HEK293T (cell line): ENCODE measurements around the gene GTF2H4.

ENCODE experiments used
- FOXK2 ChIP-seq: fragments of 450-650 bp; IDR thresholded peaks from 2 replicates; pipeline ENCODE4 v1.6.1; 2016; ENCODE audit warnings: mild to moderate bottlenecking
- HDGF ChIP-seq: fragments of 450-650 bp; IDR thresholded peaks from 2 replicates; pipeline ENCODE4 v1.6.1; 2017; ENCODE audit warnings: antibody characterized with exemption, borderline replicate concordance
- NFRKB ChIP-seq: fragments of 450-650 bp; IDR thresholded peaks from 2 replicates; pipeline ENCODE4 v1.6.1; 2016; ENCODE audit warnings: mild to moderate bottlenecking, moderate library complexity
- SUZ12 ChIP-seq: fragments of 450-650 bp; IDR thresholded peaks from 2 replicates; pipeline ENCODE4 v1.6.1; 2016; ENCODE audit warnings: mild to moderate bottlenecking
- ZNF384 ChIP-seq: fragments of 450-650 bp; IDR thresholded peaks from 2 replicates; pipeline ENCODE4 v1.6.1; 2016

GRCh38 chr6:30922447-30922852 is 14.4 kb downstream of the GTF2H4 start:
- TF ChIP-seq NFRKB (no peak), ZNF384 (no peak), HDGF (no peak), SUZ12 (no peak), FOXK2 (no peak)
